ENCODE data around the gene OR6N1. TPM values are rescaled to one million over a fixed set of nuclear protein-coding genes. Genes with fewer than 3 reads are reported as not detected.
A peak's percentile ranks its signal among the peaks of the same experiment; 100 is the strongest.

Gene OR6N1
- total and polyA plus RNA-seq, 9 of the 15 experiments (the other 6 are each of a cell fraction or from before 2014, with no cell fraction given) = 0.01 to 0.07 TPM; not detected in 7

DNA sequence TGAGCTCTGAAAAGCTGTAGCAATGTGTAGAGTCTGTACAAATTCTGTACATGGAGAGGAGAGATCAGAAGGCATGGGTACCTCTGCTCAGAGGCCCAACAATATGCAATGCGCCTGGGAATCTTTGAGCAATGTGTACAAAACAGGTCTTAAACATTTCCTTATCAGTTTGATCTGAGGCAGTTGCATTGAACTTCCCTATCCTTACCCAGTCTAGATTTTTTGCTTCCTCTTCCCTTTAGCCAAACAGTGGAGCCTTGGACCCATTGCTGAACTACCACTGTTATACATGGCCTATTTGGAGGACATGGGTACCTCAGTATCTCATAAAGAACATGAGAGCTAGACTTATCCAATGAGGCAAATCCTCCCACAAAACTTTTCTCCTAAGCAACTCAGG, 46.6 kb upstream of the OR6N1 start (continued):
- TF ChIP-seq ZNF639 (CRISPR knock-in tag; conservative IDR thresholded peaks at IDR 0.05 in 1 of 2, IDR thresholded peaks at IDR 0.05 in 1 of 2) (peak in 1 of 2 experiments; percentile 76; a peak in 2 of 4 replicates), MAZ (CRISPR knock-in tag; conservative IDR thresholded peaks at IDR 0.05 in 1 of 2, IDR thresholded peaks at IDR 0.05 in 1 of 2) (no peak; a peak in 1 of 4 replicates), TSC22D4 (tag; IDR thresholded peaks at IDR 0.05) (no peak), ELF4 (CRISPR knock-in tag; IDR thresholded peaks at IDR 0.05) (peak; percentile 11; the same call in 1 of the 2 replicates), SAFB (IDR thresholded peaks at IDR 0.05; ENCODE audit: borderline replicate concordance, low read depth, low read length) (no peak), ZBTB43 (CRISPR knock-in tag; IDR thresholded peaks at IDR 0.05) (no peak), NR2C1 (IDR thresholded peaks at IDR 0.05) (no peak), NR2C1 (tag; IDR thresholded peaks at IDR 0.05) (peak; percentile 46), DIDO1 (tag; IDR thresholded peaks at IDR 0.05; ENCODE audit: low read depth) (0 out of 2 replicates have a peak, but pooled peaks have one; percentile 25), ZNF175 (CRISPR knock-in tag; IDR thresholded peaks at IDR 0.05; ENCODE audit: low read depth) (peak; percentile 85; the same call in 1 of the 2 replicates), SNAPC5 (CRISPR knock-in tag; IDR thresholded peaks at IDR 0.05) (no peak), ARHGAP35 (IDR thresholded peaks at IDR 0.05; ENCODE audit: partially characterized antibody) (no peak), NCOA6 (IDR thresholded peaks at IDR 0.05) (no peak), DMBX1 (CRISPR knock-in tag; IDR thresholded peaks at IDR 0.05; ENCODE audit: borderline replicate concordance) (peak; percentile 61; the same call in 1 of the 2 replicates), SFPQ (IDR thresholded peaks at IDR 0.05; ENCODE audit: low read depth, low read length) (no peak), SMAD4 (CRISPR knock-in tag; conservative IDR thresholded peaks at IDR 0.05) (peak; percentile 39; the same call in 1 of the 2 replicates), SMAD3 (CRISPR knock-in tag; conservative IDR thresholded peaks at IDR 0.05) (peak; percentile 40; the same call in 1 of the 2 replicates), NR3C1 (CRISPR knock-in tag; IDR thresholded peaks at IDR 0.05) (no peak), ZNF584 (CRISPR knock-in tag; IDR thresholded peaks at IDR 0.05; ENCODE audit: low read depth) (peak; percentile 79; the same call in 1 of the 2 replicates), GABPA (tag; conservative IDR thresholded peaks at IDR 0.05; ENCODE audit: low read depth) (no peak), CTBP1 (IDR thresholded peaks at IDR 0.05; ENCODE audit: borderline replicate concordance) (peak; percentile 35; the same call in 1 of the 2 replicates), ZNF766 (CRISPR knock-in tag; conservative IDR thresholded peaks at IDR 0.05) (peak; percentile 59; the same call in 1 of the 2 replicates), OTX1 (CRISPR knock-in tag; IDR thresholded peaks at IDR 0.05) (no peak)

Measured in K562 (cell line).